IPS DF 4.7 (cell line): Measurements from ENCODE around the gene ZNF484.

Experiments
- DNase-seq: peaks from one replicate; pipeline ENCODE4 v3.0.0-alpha.2; 2013; ENCODE audit warnings: low spot score; ENCODE audit errors: extremely low read depth

Gene ZNF484

DNA sequence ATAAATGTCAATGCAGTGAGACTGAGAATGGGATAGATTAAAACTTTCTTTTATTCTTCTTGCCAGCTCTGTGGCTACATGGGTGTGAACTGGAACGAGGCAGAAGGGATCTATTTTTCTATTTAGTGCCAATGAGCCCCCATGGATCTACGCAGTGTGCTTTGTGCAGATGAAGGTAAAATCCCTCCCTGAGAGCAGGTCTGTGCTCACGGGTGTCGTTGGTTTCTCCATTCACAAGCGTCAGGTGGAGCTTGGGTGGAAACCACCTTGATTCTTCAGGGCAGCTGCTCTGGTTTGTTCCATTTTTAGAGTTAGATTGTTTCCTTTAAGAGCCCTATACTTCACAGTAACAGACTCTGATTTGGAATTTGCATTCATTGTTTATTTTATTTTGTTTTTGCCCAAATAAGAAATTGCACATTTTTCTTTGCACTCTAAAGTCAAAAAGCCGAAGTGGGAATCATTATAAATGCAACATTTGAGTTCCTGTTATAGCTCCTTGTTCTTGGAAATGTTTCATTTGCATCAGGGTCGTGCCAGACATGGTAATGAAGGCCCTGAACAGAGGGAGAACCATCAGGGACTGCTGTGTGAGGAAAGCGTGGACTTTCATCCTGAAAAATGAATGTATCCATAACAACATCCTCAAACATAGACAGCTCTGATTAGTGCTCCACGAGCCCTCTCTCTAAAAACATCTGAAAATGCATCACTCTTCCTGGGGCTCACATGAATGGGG, 82.1 kb downstream of the ZNF484 start:
- no peak for DNase-seq
